Amniotic epithelial cell (primary cell): Measurements from ENCODE around the gene B4GALNT3.
A peak's percentile ranks its signal among the peaks of the same experiment; 100 is the strongest.
"Not testable (repeated sequence)": the region's sequence is repeated elsewhere in the genome, so short reads cannot be mapped to it uniquely, and the experiment has no call there.

ENCODE experiments used
- DNase-seq: peaks from one replicate; pipeline ENCODE4 v3.0.0-alpha.2; 2010; ENCODE audit warnings: low read depth

The B4GALNT3 gene

DNA sequence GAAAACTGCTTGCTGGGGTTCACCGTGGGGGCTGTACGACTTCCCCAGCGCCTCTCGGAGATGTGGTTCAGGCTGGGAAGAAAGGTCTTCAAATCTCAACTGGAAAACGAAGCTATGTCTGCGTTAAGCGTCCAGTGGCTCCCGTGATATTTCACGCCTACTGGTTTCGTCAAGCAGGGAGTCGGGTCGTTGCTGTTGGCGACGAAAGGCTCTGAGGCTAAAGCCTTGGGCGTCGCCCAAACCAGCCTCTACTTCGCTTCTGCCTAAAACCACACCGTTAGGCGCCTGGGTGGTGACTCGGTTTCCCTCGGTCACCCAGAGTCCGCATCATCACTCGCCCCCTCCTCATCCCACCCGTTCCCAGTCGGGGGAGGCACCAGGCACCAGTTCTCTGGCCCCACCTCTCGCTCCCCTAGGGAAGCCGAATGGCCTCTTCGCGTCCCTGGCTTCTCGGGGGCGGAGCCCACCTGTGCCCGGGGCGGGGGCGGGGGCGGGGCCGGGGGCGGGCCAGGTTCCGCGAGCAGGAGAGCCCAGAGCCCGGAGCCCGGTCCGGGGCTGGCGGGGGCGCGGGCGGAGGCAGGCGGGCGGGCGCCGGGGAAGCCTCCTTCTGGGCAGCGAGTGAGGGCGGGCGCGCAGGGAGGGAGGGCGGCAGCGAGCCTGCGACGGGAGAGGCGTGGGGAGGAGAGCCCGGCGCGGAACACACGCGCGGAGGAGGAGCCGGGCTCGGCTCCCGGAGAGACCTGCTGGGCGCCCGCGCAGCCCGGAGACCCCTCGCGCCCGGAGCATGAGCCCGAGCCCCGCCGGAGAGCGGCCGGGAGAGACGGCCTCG is at the start of gene B4GALNT3:
TSS of gene B4GALNT3 (plus strand) at position 510 of the 829 bp plus-strand sequence. CDS start 438 bp downstream, outside the sequence.
- DNase-seq = no peak

DNA sequence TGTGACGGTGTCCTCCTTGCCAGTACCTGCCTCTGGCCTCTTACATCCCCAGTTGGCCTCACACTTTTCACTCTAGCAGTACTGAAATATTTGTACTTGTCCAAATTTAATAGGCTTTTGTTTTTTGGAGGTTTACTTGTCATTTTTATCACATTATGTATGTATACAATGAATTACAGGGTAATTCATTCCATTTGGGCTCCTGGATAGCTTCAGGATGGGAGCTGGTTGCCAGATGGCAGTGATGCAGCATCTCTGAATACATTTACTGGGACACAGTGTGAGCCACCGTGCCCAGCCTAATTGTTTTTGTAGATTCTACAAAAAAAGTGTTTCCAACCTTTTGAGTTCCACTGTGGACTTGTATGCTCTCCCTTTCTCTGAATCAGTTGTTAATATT is 44.9 kb upstream of the B4GALNT3 start:
- no peak for DNase-seq

DNA sequence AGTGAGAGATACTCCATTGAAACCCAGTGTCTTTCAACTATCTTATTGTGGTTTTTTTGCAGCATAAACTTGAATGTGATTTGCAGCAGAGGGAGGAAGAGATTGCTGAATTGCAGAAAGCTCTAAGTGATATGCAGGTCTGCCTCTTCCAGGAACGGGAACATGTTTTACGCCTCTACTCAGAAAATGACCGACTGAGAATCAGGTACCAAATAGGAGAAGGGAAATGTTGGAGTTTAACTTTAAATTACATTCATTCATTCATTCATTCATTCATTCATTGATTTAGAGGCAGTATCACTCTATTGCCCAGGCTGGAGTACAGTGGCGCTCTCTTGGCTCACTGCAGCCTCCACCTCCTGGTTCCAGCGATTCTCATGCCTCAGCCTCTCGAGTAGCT is 41.3 kb upstream of the B4GALNT3 start:
- no peak for DNase-seq

DNA sequence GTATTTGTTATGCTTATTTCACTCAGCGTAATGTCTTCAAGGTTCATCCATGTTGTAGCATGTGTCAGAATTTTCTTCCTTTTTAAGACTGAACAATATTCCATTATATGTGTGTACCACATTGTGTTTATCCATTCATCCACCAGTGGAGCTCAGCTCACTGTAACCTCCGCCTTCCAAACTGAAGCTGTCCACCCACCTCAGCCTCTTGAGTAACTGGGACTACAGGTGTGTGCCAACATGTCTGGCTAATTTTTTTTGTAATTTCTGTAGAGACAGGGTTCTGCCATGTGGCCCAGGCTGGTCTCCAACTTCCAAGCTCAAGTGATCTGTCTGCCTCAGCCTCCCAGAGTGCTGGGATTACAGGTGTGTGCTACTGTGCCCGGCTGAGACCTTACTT is 37.2 kb upstream of the B4GALNT3 start:
- no peak for DNase-seq

DNA sequence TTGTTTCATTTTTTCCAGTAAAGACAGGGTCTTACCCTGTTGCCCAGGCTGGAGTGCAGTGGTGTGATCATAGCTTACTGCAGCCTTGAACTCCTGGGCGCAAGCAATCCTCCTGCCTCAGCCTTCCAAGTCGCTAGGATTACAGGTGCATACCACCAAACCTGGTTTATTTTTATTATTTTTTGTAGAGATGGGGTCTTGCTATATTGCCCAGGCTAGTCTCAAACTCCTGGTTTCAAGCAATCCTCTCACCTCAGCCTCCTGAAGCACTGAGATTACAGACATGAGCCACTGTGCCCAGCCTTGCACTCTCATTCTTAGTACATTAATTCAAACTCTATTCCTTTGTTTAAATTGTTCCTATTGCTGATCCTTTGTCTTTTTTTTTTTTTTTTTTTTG is 24.0 kb upstream of the B4GALNT3 start:
- DNase-seq = not testable (repeated sequence)

DNA sequence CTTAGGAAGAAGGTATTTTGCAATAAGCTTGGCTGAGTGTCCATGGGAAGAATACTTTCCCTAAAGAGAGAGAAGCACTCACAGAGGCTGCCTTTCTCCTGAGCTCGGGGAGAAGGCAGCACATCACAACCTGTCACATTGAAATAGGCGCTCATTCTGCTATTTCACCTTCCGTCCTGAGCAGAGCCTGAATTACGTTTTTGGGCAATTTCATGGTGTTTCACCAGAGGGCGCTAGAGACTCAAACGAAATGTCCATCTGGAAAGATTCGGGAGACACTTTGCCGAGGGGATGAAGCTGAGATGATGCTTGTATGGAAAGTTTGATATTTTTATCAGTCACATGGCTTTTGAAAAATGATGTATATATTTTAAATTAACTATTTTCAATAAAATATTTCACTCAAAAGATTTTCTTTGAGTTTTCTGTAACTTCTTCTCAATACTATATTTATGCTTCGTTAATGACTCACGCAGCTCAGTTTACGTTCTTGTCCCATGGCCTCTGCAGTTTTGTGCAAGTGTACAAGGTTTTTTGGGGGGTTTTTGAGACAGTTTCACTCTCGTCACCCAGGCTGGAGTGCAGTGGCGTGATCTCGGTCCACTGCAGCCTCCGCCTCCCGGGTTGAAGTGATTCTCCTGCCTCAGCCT is 17.4 kb upstream of the B4GALNT3 start:
- peak; percentile 43 for DNase-seq

DNA sequence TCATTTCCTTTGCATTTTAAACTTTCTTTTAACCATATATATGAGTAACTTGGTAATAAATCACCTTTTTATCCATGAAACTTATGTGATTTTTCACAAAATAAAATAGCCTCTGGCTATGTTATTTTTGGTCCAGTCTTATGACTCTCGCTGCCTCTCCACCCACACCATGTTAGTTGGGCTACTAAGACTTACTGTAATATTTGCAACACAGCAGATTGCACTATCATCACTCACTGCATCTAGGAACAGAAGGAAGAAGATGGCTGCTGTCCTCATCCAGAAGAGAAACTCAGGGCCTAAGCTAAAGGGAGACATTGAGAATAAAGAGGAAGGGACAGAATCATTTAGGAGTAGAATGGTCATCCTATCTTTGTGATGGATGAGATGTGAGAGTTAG is 12.6 kb upstream of the B4GALNT3 start:
- no peak for DNase-seq

DNA sequence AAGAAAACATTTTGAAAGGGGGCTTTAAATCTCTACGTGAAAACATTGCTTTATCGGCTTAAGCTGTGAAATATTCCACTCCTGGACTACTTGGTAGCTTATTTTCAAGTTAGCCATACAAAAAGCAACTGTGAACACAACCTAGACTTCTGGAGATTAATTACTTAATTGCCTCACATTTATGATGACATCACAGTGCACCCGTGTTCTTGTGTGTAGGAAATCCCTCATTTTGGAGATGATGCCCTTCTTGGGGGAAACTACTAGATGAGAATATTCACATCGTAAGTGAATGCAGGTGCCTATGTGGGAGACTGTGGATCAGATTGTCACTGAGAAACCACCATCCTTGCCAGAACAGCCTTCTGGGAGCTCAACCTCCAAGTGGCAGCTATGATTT is 10.5 kb upstream of the B4GALNT3 start:
- DNase-seq = no peak

DNA sequence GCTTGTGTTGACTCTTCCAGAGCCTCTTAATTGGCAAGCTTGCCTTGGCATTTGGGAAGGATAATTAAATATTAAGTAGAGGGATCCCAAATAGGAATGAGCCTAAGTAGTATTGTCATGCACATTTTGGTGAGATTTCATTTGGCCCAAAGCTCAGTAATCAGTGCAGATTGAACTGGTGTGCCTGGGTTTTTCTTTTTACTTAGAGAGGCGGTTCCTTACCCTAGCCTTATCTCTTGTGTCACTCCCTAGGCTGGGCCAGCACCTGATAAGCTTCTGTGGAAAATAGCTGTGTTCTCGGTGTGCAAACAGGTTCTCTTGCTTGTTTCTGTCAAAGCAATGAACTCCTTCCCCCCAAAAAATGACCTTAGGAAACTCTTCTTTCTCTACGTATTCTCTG is 9.3 kb upstream of the B4GALNT3 start:
- DNase-seq = no peak

DNA sequence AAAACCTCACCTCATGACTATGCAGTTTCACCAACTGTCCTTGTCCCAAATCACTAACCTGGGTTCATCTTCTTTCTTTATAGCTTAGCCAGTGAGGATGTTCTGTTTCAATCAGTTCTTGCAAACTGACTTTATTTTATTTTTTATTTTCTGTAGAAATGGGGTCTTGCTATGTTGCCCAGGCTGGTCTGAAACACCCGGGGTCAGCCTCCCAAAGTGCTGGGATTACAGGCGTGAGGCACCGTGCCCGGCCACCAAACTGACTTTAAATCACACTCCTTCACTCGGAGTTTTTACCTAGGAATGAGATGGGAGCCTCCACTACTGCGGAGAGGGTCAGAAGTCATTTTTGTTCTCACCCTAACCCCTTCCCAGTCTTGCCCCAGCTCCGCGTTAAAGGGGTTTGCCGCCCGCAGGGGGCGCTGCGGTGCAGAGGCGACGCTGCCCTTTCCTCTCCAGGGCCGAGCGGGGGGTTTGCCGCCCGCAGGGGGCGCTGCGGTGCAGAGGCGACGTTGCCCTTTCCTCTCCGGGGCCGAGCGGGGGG is 7.0 kb upstream of the B4GALNT3 start:
- no peak for DNase-seq

DNA sequence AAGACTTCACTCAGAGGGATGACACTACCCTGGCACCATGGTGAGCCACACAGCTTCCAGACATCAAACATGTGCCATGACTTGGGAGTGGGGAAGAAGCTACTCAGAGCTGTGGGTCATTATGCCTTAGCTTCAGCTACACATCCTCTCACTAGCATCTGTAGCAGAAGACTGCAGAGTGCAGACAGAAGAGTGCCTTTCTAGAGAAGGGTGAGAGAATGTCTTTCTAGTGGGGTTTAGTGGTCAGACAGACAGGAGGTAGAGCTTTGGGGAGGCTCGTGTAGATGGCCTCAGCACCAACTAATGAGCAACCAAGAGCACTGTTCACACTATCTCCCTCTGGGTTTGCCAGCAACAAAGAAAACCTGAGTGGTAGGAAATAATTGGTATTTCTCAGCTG is 4.9 kb upstream of the B4GALNT3 start:
- DNase-seq = no peak

DNA sequence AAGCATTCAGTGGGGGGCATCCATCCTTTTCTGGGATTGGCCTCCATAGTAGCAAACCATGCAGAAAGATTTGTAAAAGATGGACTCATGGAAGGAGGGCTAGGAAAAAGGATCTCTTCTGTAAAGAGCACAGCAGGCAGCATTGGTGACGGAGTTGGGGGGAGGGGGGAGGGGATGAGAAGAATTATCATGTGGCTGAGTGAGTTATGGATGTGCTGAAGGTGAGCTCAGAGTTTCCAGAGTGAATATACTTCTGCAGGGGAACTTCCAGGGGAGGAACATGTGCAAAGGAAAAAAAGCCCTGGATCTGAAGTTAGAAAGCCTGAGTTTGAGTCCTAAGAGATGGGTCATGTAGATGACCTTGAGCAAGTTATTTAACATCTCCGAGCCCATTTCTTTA is 3.9 kb upstream of the B4GALNT3 start:
- no peak for DNase-seq

DNA sequence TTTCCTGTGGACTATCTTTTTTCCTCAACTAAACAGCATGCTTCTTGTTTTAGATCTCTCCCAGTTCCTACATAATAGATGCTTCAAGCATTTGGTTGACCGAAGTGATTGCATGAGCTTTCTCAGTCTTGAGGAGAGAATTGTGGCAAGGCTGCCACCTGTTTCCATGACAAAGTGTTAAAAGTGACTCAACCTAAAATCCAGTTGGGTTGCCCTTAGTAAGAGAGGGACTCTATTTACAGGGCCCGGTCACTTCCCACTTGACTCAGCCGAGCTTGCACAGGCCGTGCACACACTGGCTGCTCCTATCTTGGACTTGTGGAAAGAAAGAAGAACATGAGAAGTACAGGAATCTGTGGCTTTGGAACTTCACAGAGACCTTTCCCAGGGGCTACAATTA is 2.1 kb upstream of the B4GALNT3 start:
- no peak for DNase-seq

DNA sequence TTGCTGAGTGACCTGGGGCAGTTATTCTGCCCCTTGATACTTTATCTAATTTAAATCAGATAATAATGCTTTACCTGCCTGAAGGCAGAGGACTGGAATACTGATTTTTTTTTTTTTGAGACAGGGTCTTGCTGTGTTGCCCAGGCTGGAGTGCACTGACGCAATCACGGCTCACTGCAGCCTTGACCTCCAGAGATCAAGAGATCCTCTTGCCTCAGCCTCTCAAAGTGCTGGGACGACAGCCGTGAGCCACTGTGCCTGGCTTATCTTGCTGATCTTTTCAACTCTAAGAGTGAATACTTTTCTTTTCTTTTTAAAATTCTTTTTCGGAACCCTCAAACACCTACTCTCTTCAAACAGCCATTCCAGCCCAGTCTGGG is 699 bp upstream of the B4GALNT3 start:
- DNase-seq = no peak

DNA sequence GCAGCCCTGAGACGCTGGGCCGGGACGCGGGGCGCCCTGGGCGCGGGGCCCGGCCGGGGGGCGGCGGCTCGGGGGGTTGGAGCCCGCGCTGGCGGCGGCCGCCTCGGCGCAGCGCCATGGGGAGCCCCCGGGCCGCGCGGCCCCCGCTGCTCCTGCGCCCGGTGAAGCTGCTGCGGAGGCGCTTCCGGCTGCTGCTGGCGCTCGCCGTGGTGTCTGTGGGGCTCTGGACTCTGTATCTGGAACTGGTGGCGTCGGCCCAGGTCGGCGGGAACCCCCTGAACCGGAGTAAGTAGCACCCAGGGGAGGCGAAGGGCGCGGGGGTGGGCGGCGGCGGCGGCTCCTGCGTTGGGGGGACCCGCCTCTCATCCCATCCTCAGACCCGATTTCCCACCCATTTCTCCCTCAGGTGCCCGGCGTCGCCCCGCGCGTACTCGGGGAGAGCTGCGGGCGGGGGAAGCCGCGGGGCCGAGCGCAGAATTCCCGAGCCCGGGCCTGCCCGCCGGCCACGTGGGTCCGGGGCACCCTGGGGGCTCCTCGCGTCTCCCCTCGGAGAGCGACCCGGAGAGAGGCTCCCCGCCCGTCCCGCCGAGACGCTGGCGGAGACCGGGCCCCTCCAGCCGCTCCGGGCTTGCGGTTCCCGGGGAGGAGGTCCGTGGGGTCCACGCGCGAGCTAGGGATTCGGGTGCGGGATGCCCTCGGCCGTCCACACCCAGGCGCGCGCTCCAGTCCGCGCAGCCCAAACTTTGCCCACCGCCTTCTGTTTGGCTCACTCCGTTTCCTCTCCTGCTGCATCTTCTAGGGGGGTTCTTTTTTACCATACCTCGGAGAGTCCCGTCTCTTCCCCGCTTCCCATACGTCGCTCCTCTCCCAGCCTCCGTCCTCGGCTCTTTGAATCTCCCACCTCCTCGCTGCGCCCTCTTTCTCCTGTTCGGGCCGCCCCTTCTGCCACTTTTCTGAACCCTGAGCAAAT is 807 bp downstream of the B4GALNT3 start:
- DNase-seq = no peak

DNA sequence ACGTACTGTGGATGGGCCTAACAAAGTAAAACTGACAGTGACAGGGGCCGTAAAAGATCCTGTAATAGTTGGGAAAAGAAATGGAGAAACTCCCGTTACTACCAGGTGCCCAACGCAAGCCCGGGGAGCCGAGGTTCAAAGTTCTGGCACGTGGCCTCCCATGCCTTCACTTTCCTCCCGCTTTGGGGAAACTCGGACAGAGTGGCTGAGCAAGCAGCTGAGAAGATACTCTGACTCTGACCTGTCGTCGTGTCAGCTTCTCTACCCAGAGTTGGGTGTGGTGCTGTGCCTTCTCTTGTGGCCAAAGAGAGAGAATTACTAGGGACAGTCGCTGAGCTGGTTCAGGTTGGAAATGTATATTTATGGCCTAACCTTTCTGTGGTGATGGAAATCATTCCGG is 1.7 kb downstream of the B4GALNT3 start:
- no peak for DNase-seq

DNA sequence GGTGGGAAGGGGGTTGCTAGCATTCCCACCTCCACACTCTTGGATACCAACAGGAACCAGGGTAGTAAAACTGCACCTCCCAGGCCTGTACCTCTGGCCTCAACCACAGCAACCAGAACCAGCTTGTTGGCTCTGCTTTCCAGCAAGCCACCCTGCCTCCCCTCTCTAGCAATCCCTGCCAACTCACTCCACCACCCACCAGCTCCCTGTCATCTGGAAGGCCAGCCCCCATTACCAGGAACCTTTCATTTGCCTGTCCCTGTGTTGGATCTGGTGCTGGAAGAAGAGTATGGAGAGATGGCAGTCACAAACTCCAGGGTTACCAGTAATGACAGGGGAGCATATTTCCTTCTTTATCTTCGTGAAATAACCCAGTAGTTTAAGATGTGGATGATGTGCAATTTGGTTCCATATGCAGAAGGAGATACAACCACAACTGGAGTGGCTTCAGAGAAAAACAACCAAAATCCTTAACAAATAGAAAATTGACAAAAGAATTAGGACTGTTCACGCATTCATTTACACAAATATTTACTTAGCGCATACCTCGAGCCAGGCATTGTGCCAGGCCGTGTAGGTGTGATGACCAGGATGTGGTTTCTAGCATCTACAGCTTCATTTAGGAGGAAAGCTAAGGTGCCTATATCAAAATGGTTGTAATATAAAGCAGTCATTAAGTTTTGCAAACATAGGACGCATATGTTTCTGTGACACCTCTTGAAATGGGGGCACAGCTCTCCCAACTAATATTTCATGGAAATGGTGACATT is 3.4 kb downstream of the B4GALNT3 start:
- DNase-seq = no peak

DNA sequence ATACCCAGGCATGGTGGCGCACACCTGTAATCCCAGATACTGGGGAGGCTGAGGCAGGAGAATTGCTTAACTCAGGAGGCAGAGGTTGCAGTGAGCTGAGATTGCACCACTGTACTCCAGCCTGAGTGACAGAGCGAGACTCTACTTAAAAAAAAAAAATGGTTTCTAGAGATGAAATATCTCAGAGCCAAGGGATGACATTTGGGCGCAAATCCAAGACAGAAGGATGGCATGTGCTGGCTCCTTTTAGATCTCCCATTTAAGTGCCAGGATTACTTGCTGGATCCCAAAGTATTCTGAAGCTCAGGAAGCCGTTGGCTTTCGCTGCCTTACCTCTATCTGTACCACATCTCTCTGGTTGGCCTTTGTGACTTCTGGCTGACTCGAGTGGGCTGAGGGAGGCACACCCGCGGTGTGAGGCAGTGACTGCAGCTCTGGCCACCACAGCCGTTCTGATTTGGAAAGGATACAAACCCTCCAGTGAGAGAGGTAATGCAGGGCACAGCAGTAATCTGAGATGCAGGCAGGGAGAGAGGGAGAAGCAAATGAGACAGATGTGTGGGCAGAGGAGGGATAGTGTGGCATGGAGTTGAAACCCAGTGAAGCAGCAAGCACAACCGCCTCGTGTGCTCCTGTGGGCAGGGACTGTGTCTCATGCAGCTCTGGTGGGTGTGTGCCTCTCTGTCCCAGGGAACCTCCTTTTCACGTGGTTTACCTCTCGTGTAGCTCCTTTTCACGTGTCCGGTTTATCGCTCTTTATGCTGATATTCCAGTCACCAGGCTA is 4.9 kb downstream of the B4GALNT3 start:
- no peak for DNase-seq

DNA sequence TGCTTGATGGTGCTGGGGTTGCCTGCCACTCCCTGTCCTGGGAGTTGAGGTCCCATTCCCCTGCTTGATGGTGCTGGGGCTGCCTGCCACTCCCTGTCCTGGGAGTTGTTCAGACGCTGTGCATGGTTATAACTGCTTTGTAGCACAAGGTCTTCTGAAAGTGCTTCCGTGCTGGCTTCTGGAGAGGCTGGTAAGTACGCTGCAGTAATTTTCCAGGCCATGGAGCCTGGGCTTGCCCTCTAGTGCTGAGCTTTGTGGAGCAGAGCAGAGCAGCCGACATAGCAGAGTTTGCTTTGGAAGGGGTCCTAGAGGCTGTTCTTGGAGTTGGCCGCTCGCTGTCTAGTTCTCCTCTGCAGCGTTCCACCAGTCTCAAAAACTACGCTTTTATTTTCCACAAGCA is 6.3 kb downstream of the B4GALNT3 start:
- no peak for DNase-seq

DNA sequence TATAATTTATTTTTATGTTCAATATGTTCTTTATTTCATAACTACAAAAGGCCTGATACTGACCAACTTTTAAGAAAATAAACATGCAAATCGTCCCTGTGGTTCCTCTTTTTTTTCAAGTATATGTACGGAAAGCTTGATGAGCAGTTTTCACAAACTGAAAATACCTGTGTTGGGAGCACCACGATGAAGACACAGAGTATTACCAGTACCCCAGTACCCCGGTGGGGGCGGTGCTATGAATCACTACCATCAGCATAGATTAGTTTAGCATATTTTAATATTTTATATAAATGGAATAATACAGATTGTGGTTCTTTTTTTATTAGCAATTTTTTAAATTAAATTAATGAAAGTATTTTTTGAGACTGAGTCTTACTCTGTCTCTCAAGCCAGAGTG is 7.0 kb downstream of the B4GALNT3 start:
- no peak for DNase-seq

DNA sequence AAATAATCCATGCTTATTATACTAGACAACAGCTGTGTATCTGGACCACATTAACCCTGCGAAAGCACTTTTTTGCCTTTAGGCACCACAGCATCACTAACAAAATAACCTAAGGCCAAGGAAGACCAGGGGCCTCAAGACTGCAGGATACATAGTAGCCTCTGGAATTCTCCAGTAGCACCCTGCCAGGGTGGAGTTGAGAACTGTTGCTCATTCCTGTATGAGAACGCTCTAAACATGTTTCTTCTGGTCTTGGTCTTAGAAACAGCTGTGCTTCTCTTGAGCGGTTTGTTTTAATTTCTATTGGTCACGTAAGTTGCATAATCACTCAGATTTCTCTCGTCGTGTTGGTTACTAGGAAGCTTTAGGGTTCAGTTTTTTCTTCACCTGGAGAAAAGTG is 7.9 kb downstream of the B4GALNT3 start:
- no peak for DNase-seq
